ENCODE results near the gene EPHA2. TPM values are rescaled to one million over a fixed set of nuclear protein-coding genes. Genes with fewer than 3 reads are reported as not detected.

Gene EPHA2
- polyA plus RNA-seq, 1 experiment, result 19.1 TPM

- no peaks in the 10 kb centered on the region for H3K27me3 ChIP-seq (ENCODE audit: control insufficient read depth, insufficient read depth, low read length)
- peak overlapping the region; percentile 97 for H3K27ac ChIP-seq (ENCODE audit: low read depth, low read length)
- ChIA-PET CTCF (interaction anchor here (0.6 to 1.0 kb wide), 4 partner anchors 10 to 43 kb away, joined by 5 to 6 read pairs (median 6); no protein-coding TSS in a partner anchor), POLR2A (interaction anchor here (0.6 to 2.2 kb wide), 10 partner anchors 11 to 346 kb away, joined by 3 to 22 read pairs (median 4); partner anchors contain the start of gene EPHA2)
- no peak for DNase-seq (ENCODE audit: low read depth, low spot score)
- peak overlapping the region; percentile 55 for H3K4me3 ChIP-seq (ENCODE audit: low read depth, low read length)
- H3K9me3 ChIP-seq (ENCODE audit: control insufficient read depth, insufficient read depth, low read length), result no peaks in the 10 kb centered on the region; the same call in 1 of the 2 replicates
- TF ChIP-seq, protein P1, sequence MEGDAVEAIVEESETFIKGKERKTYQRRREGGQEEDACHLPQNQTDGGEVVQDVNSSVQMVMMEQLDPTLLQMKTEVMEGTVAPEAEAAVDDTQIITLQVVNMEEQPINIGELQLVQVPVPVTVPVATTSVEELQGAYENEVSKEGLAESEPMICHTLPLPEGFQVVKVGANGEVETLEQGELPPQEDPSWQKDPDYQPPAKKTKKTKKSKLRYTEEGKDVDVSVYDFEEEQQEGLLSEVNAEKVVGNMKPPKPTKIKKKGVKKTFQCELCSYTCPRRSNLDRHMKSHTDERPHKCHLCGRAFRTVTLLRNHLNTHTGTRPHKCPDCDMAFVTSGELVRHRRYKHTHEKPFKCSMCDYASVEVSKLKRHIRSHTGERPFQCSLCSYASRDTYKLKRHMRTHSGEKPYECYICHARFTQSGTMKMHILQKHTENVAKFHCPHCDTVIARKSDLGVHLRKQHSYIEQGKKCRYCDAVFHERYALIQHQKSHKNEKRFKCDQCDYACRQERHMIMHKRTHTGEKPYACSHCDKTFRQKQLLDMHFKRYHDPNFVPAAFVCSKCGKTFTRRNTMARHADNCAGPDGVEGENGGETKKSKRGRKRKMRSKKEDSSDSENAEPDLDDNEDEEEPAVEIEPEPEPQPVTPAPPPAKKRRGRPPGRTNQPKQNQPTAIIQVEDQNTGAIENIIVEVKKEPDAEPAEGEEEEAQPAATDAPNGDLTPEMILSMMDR (IDR thresholded peaks at IDR 0.05; ENCODE audit: low read depth, low read length), result no peak
Observed at GRCh38 chr1:16145030-16145661, 10.7 kb downstream of the EPHA2 start.

GRCh38 chr1:16144325-16145029 lies 11.4 kb downstream of the EPHA2 start:
- Histone ChIP-seq H3K27ac (ENCODE audit: low read depth, low read length) (peak overlapping the region; percentile 97), H3K9me3 (ENCODE audit: control insufficient read depth, insufficient read depth, low read length) (no peaks in the 10 kb centered on the region; the same call in 1 of the 2 replicates), H3K27me3 (ENCODE audit: control insufficient read depth, insufficient read depth, low read length) (no peaks in the 10 kb centered on the region), H3K4me3 (ENCODE audit: low read depth, low read length) (0 out of 2 replicates have a peak overlapping the region, but pooled peaks have one; percentile 7)
- no peak for DNase-seq (ENCODE audit: low read depth, low spot score)
- TF ChIP-seq, protein P1 (IDR thresholded peaks at IDR 0.05; ENCODE audit: low read depth, low read length), result no peak
- ChIA-PET CTCF (interaction anchor here (0.6 to 1.0 kb wide), 3 partner anchors 10 to 43 kb away, joined by 5 to 6 read pairs (median 6); no protein-coding TSS in a partner anchor), POLR2A (interaction anchor here (1.0 to 2.2 kb wide), 4 partner anchors 11 to 345 kb away, joined by 3 to 22 read pairs (median 10); partner anchors contain the start of gene EPHA2)

DNA sequence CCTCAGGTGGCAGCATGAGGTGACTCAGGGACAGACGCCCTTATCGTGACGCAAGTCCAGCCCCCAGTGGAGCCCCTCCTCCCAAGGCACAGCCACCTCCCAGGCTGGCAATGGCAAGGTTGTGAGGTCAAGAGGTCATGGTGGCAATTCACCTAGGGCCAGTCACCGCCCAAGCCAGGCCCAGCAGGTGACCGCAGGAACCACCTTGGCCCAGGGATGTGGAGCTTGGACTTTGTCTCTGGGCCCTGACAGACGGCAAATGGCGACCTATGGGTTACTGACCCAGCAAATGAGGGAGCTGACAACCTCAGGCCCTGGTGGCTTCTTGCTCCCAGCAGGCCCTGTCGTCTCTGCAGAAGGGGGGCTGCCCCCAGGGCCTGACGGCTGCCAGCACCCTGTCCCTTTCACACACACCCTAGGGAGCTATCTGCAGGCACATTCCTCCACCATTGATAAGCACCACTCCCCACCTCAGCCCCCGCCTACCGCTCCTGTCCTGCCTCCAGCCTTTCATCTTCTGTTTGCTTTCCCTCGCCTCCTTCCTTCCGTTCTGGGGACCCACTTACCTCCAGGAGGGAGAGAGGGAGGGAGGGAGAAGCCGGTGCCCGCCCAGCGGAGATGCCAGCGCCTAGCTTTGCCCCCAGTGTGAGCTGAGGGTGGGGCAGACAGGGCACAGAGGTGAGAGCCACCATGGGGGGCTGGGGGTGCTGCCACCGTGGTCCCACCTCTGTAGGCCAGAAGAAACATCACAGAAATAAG lies 12.1 kb downstream of the EPHA2 start:
- TF ChIP-seq, protein P1 (IDR thresholded peaks at IDR 0.05; ENCODE audit: low read depth, low read length), result no peak
- DNase-seq (ENCODE audit: low read depth, low spot score), result no peak
- Histone ChIP-seq H3K9me3 (ENCODE audit: control insufficient read depth, insufficient read depth, low read length) (no peaks in the 10 kb centered on the region; the same call in 1 of the 2 replicates), H3K27me3 (ENCODE audit: control insufficient read depth, insufficient read depth, low read length) (no peaks in the 10 kb centered on the region), H3K27ac (ENCODE audit: low read depth, low read length) (peak overlapping the region; percentile 39), H3K4me3 (ENCODE audit: low read depth, low read length) (no peak overlapping the region)
- POLR2A ChIA-PET, result interaction anchor here (1.0 kb wide), 1 partner anchor 20 kb away, joined by 3 read pairs; no protein-coding TSS in a partner anchor
- CTCF ChIA-PET, result no interaction called here

GRCh38 chr1:16143005-16143565 lies 12.8 kb downstream of the EPHA2 start:
- H3K9me3 ChIP-seq (ENCODE audit: control insufficient read depth, insufficient read depth, low read length), result no peaks in the 10 kb centered on the region; the same call in 1 of the 2 replicates
- H3K27me3 ChIP-seq (ENCODE audit: control insufficient read depth, insufficient read depth, low read length), result no peaks in the 10 kb centered on the region
- TF ChIP-seq, protein P1 (IDR thresholded peaks at IDR 0.05; ENCODE audit: low read depth, low read length), result no peak
- no peak for DNase-seq (ENCODE audit: low read depth, low spot score)
- POLR2A ChIA-PET, result interaction anchor here (1.0 kb wide), 1 partner anchor 21 kb away, joined by 3 read pairs; no protein-coding TSS in a partner anchor
- CTCF ChIA-PET, result no interaction called here
- H3K4me3 ChIP-seq (ENCODE audit: low read depth, low read length), result no peak overlapping the region
- H3K27ac ChIP-seq (ENCODE audit: low read depth, low read length), result peak overlapping the region; percentile 21
